GM20431 (cell line): Measurements from ENCODE around the gene CTTNBP2NL.
"Not testable (repeated sequence)": the region's sequence is repeated elsewhere in the genome, so short reads cannot be mapped to it uniquely, and the experiment has no call there.

Source experiments
- in situ Hi-C: fragments of 300-500 bp; cut with MseI, MboI; formaldehyde crosslinking; loops from one replicate; pipeline ENCODE4 v1.15.0; 2020; ENCODE audit warnings: low sequenced_read_pairs; ENCODE audit not compliant: unreplicated experiment

Gene CTTNBP2NL

DNA sequence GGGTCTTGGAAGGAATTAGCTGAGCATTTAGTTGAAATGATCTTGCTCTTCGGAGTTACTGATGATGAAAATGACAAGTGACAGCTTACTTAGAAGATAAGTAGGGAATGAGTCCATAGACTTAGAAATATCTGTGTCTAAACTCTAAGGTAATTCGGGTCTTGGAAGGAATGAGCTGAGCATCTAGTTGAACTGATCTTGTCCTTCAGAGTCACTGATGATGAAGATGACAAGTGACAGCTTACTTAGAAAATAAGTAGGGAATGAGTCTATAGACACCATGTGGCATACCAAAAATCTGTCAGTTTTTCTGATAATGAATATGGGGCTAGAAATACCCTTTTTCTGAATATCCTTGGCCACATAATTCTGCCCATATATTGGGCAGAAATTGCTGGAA, 14.7 kb downstream of the CTTNBP2NL start:
- in situ Hi-C loops = no loop called here

DNA sequence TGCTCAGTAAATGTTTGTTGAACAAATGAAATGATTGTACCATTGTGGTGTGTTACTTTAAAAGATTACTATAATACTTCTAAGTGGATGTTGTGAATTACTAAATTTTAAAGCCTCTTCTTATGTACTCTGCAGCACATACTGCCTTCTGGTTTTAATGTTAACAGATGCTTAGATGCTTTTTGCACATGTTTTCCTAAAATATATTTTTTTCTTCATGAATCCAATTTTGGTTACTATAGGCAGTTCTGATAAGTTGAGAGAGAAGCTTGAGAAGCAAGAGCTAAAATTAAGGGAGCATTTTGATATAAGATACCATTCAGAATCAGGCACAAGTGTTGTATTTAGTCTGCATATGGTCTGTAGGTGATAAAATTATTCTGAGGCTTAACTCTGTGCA, 21.3 kb downstream of the CTTNBP2NL start:
- in situ Hi-C loops = no loop called here

DNA sequence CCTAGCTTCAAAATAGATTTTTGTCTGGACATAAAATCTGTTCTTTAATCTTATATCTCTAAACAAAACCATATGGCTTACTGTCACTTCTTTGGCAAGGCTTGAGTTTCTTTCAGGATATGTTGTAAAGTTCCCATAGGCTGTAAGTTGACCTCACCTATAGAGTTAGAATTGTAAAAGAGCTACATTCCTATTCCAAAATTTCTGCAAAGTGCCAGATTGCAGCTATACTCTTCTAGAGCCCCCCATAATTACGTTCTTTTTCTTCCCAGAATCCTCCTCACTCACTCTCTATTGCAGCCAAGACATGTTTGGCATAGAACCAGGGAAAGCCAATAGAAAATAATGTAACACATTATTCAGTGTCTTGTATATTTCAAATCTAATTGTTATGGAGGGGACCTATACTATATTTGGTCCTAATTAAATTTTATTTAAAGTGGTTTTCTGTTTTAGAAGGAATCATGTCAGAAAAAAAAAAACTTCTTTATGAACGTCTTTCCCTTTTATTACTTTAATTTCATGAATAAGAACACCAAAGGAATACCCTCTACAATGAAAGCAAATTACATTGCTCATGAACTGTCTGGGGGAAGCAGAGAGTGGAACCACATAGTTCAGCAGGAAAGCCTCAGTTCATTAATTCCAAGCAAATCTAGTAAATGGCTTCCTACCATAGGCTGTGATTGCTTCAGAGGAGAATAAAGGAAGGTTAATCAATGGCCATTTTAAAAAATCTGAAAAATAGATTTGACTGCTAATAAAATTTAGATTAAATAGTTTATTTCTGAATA, 22.3 kb downstream of the CTTNBP2NL start:
- in situ Hi-C loops = no loop called here

DNA sequence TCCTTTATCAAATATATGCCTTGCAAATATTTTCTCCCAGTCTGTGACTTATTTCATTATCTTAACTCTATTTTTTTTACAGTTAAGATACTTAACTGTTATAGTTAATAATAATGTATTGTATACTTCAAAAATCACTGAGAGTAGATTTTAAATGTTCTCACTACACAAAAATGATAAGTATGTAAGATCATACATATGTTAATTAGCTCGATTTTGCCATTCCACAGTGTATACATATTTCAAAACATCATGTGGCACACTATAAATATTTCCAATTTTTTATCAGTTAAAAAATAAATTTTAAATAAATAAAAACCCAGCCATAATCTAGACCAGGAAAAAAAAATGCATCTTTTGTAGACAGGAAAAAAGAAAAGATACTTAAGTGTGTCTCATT, 27.2 kb downstream of the CTTNBP2NL start:
- in situ Hi-C loops = no loop called here

DNA sequence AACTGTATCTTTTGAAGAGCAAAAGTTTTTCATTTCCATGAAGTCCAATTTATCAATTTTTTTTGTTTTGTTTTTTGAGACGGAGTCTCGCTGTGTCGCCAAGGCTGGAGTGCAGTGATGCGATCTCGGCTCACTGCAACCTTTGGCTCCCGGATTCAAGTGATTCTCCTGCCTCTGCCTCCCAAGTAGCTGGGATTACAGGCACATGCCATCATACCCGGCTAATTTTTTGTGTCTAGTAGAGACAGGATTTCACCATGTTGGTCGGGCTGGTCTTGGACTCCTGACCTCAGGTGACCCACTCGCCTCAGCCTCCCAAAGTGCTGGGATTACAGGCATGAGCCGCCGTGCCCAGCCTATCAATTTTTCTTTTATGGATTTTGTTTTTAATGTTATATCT, 27.7 kb downstream of the CTTNBP2NL start:
- in situ Hi-C loops = not testable (repeated sequence)

DNA sequence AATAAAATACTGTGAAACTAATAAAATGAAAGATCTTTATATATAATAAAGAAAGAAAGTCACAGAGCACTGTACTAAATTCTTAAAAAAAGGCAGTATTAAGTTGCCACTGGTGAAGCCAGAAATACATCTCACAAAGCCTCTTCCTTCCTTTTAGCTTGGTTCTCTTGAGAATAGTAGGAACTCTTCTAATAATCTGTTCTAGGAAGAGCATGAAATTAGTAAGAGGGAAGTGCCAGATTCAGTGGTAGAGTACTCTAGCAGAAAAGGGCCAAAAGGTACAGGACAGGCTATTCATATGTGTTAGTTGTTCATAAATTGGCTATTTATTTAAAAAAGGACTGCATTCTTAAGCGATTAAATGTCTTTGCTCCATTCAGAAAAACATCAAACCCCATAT, 33.7 kb downstream of the CTTNBP2NL start:
- in situ Hi-C loops = no loop called here

DNA sequence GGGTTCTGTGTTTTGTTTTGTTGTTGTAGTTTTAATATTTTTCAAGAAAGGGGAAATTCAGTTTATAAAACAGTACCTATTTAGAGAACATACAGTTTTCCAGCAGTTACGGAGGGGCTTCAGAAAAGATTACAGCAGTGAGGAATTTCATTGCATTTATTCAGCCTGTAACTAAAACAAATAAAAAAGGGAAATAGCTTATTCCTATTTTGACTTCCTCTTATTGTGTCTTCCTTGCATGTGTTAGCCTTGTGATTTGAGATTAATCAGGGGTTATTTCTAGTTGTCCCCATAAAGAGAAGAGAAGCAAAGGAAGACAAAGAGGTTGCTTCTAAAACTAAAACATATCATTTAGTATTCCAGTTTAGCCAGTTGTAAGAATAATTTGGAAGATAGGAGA, 35.0 kb downstream of the CTTNBP2NL start:
- in situ Hi-C loops = no loop called here

DNA sequence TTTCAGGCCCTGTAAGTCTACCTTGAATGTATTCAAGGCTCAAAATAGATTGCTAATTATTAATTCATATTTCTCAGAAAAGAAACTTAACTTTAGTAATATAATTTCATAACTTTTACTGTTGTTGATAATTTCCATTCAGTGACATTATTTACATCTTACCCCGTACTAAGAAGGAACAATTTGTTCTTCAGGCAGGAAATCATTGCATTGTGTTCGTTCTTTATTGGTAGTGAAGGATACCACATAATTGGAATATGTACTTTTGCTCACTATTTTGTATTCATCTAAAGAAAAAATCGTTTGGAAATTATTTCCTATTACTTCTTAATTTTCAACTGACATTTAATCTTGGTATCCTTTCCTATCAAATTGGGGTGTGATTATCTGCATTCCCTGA, 39.4 kb downstream of the CTTNBP2NL start:
- in situ Hi-C loops = no loop called here

DNA sequence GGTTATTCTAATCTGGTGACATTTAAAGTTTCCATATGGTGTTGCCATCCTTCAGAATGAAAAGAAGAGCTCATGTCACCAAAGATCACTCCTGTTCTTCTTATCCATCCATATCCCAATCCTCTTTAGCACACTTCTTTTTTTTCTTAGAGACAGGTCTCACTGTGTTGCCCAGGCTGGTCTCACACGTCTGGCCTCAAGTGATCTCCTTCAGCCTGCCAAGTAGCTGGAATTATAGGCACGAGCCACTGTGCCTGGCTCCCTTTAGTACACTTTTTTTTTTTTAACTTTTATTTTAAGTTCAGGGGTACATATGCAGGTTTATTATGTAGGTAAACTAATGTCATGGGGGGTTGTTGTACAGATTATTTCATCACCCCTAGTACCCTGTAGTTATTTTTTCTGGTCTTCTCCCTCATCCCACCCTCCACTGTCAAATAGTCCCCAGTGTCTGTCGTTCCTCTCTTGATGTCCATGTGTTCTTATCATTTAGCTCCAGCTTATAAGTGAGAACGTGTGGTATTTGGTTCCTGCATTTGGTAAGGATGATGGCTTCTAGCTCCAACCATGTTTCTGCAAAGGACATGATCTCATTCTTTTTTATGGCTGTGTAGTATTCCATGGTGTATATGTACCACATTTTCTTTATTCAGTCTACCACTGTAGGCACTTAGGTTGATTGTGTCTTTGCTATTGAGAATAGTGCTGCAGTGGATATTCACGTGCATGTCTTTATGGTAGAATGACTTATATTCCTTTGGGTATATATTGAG, 40.6 kb downstream of the CTTNBP2NL start:
- in situ Hi-C loops = no loop called here

DNA sequence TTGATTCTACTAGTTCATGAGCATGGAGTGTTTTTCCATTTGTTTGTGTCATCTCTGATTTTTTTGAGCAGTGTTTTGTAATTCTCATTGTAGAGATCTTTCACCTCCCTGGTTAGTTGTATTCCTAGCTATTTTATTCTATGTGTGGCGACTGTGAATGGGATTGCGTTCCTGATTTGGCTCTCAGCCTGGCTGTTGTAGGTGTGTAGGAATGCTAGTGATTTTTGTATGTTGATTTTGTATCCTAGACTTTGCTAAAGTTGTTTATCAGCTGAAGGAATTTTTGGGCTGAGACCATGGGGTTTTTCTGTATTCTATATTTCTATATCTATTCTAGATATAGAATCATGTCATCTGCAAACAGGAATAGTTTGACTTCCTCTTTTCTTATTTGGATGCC, 42.1 kb downstream of the CTTNBP2NL start:
- in situ Hi-C loops = not testable (repeated sequence)

DNA sequence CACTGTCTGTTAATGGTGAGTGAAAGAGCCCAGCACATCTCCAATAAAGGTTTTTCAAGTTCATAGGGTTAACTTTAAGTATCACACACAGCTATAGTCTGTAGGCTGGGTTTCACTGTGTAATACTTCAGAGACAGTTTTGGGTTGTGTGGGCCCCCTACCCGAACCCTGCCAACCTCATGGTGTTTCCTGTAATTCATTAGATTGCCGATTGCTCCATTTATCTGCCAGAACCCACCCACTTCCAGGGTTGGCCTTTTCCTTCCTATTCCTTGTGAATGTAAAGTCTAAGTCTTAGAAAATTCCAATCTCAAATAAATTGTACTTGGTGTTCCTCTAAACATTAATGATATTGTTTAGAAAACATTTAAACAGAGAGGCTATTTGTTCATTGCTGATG, 43.6 kb downstream of the CTTNBP2NL start:
- in situ Hi-C loops = no loop called here

DNA sequence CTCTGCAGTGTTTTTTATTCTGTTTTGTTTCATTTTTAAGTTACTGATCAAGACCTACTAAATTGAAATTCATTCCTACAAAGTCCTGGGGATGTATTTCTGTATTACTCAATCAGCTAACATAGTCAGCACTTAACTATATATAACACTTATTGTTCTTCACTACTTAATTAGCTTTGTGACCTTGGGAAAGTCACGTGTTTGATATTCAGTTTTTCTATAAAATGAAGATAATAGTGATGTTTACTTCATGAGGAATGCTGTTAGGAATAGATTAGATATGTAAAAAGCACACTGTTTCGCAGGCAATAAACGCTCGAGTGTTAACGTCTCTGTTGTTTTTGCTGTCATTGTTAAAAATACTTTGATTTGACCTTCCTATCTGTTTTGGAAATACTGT, 44.6 kb downstream of the CTTNBP2NL start:
- in situ Hi-C loops = no loop called here

DNA sequence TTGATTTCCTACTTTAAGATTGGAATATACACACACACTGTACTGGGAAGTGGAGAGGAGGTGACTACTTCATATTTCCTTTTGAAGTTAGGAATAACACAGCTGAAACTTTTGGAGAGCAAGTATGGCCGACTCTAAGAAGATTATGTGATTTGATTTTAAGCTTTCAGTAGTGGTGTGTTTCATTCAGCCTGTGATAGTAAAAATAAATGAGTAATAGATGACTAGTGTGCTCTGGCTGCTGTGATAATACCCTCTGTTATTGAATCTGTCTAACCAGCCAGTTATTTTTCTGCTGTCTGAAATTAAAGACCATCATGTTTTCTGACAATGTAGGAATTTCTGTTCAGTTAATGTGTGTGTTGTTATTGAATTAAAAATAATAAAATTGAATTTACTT, 48.3 kb downstream of the CTTNBP2NL start:
- in situ Hi-C loops = no loop called here

DNA sequence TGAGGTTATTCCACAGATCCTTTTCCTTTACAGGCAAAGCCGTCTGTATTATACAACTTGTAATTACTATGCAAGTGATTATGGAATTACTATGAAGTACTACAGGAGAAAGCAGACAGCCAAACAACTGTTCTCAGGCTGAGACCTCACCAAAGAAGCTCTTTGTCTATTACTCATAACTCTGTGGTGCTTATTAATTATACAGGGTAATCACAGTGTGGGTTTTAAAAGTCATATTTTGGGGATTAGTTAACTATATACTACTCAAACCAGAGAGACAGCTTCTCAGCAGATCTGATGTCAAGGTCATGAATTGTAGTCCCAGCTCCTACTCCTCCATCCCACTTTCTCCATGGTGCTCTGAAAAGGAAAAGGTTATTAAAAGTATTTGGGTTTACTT, 49.6 kb downstream of the CTTNBP2NL start:
- in situ Hi-C loops = no loop called here

DNA sequence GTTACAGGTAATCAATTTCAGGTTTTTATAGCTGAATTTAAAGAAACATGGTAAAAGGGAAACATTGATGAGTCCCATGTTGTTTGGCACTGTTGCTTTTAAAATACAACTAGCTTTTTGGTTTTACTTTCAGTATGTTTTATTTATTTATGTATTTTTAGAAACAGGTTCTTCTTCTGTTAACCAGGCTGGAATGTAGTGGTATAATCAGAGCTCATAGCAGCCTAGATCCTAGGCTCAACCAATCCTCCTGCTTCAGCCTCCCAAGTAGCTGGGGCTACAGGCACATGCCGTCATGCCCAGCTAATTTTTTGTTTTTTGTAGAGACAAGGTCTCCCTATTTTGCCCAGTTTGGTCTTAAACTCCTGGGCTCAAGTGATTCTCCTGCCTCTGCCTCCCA, 50.4 kb downstream of the CTTNBP2NL start:
- in situ Hi-C loops = no loop called here

DNA sequence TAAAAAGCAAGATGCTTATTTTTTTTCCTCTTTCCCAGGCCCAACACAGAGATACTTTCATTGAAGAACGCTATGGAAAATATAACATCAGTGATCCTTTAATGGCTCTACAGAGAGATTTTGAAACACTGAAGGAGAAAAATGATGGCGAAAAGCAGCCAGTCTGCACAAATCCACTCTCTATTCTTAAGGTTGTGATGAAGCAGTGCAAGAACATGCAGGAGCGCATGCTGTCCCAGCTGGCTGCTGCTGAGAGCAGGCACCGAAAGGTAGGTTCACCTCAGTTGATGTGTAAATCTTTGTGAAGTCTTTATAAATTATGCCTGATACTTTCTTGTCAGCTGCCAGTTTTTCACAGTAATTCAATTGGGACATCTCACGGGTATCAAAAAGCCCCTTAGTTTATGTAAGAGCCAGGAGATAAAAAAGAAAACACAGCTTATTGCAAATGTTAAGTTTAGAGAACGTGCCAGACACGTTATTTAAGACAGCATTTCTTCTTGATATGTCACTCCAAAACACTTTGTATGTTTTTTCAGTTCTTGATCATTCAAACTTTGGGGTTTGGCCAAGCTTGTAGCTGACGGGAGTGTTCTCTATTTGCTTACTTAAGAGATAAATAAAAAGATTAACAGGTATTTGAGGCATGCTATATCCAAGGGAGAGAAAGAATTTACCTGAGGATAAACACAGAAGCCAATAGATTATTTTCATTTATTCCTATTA, 53.1 kb downstream of the CTTNBP2NL start:
- in situ Hi-C loops = no loop called here

DNA sequence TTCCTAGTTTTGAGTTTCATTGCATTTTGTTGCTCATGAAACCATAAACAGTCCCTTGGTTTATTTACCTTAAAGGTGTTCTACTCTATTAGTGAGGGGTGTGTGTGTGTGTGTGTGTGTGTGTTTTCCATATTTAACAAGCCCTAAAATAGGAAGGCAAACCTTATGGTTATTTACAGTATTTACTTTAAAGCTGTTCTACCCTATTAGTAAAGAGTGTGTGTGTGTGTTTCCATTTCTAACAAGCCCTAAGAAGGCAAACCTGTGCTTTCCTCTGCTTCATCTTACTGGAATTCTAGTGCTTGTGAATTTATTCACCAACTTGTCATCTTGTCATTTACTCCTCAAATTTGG, 53.6 kb downstream of the CTTNBP2NL start:
- in situ Hi-C loops = no loop called here

DNA sequence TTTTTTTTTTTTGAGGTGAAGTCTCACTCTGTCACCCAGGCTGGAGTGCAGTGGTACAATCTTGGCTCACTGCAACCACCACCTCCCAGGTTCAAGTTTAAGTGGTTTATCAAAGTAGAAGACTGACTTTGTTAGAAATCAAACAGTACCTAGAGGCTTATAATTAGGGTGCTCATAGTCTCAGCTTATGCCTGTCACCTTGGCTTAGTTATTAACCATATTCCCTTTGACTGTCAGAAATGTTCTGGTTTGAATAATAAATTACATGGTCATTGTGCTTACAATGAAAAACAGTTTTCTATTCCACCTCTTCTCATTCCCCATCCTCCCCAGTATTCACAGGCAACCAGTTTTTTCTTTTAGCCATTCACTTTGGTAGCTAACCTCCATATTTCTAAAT, 54.8 kb downstream of the CTTNBP2NL start:
- in situ Hi-C loops = no loop called here

DNA sequence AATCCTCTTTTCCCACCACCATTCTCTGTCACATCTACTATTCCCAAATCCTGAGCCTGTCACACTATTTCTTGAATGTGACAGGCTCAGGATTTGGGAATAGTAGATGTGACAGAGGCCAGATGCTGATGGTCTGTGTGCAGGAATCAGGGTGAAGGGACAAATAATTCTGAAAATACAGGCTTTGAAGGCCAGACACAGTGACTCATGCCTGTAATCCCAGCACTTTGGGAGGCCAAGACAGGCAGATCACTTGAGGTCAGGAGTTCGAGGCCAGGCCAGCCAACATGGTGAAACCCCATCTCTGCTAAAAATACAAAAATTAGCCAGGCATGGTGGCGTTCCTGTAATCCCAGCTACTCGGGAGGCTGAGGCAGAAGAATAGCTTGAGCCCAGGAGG, 55.3 kb downstream of the CTTNBP2NL start:
- in situ Hi-C loops = not testable (repeated sequence)

DNA sequence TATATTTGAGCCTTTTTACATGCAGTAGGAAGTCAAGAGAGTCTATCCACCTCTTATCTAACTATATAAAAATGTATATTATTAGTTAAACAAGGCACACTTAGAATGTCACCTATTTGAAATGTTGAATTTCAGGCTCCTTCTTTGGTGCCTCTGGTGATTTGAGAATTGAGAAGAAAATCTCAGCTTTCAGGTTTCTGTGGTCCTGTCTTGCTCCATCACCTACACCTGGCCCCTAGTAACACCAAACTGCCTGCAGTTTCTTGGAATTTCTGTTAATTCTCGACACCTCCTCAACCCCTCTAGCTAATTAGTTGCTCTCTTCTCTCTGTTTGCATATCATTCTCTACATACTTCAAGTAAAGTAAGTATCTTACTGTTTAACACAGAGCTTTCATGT, 57.9 kb downstream of the CTTNBP2NL start:
- in situ Hi-C loops = no loop called here

DNA sequence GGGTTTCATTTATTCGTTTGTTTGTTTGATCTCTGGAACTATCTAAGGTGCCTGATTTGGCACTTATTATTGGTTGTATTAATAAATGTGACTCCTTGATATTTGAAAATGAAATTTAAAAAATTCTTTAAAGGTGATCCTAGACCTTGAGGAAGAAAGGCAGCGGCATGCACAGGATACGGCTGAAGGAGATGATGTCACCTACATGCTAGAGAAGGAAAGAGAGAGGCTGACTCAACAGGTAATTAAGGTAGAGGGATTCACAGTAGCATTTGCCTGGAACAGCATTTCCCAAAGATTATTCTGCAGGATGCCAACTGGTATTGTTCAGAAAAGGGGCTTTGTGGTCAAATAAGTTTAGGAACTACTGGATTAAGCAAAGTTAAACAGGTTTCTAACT, 58.3 kb downstream of the CTTNBP2NL start:
- in situ Hi-C loops = no loop called here
